Measurements from ENCODE around the gene NFASC.

Gene NFASC

DNA sequence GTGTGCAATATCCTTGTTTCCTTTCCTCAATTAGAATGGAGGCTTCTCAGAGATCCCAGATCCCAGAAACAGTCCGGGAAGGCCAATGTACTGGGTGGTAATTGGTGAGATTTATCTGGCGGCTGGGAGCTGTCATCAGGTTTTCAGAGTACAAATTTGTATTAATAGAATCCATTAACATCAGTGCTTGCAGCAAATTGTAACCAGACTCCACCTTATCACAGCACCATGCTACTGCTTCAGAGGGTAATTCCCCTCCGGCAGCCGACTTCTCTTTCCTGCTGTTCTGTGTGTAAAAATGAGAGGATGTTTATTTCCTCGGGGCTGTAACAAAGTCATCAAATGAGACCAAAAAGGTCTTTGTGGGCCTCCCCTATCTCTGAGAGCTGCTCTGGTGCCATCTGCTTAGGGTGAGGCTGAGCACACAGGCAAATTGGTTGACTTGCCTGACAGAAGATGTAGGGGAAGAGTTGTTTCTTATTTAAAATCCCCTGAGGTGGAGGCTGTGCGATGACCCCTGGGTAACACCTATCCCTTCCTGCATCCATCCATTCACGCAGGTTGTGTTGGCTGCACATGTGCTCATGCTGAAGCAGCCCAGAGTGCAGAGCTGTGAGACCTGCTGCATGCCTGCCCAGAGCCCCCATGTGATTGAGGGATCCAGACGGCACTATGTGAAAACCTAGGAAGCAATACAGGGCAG lies 19.2 kb downstream of the NFASC start:
- Histone ChIP-seq H3K36me3 (replicated peaks) (no peaks in the 10 kb centered on the region), H3K27me3 (replicated peaks) (no peaks in the 10 kb centered on the region), H3K27ac (no peak overlapping the region), H3K4me3 (ENCODE audit: low read depth, low read length) (no peak overlapping the region)
- TF ChIP-seq, protein P1, sequence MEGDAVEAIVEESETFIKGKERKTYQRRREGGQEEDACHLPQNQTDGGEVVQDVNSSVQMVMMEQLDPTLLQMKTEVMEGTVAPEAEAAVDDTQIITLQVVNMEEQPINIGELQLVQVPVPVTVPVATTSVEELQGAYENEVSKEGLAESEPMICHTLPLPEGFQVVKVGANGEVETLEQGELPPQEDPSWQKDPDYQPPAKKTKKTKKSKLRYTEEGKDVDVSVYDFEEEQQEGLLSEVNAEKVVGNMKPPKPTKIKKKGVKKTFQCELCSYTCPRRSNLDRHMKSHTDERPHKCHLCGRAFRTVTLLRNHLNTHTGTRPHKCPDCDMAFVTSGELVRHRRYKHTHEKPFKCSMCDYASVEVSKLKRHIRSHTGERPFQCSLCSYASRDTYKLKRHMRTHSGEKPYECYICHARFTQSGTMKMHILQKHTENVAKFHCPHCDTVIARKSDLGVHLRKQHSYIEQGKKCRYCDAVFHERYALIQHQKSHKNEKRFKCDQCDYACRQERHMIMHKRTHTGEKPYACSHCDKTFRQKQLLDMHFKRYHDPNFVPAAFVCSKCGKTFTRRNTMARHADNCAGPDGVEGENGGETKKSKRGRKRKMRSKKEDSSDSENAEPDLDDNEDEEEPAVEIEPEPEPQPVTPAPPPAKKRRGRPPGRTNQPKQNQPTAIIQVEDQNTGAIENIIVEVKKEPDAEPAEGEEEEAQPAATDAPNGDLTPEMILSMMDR (IDR thresholded peaks at IDR 0.05; ENCODE audit: low read depth, low read length, missing control alignments), result no peak
- DNase-seq, result no peak
- in situ Hi-C loops (cut with HindIII; ENCODE audit: low pct_ligation_motif_present, low sequenced_read_pairs), result no loop called here

- H3K36me3 ChIP-seq (replicated peaks), result no peaks in the 10 kb centered on the region
- in situ Hi-C loops (cut with HindIII; ENCODE audit: low pct_ligation_motif_present, low sequenced_read_pairs), result no loop called here
- H3K27me3 ChIP-seq (replicated peaks), result no peaks in the 10 kb centered on the region
- H3K4me3 ChIP-seq (ENCODE audit: low read depth, low read length), result no peak overlapping the region
- H3K27ac ChIP-seq, result no peak overlapping the region
- TF ChIP-seq, protein P1 (IDR thresholded peaks at IDR 0.05; ENCODE audit: low read depth, low read length, missing control alignments), result no peak
- no peak for DNase-seq
Measured at GRCh38 chr1:204891860-204892259, 21.2 kb downstream of the NFASC start.

GRCh38 chr1:204894031-204894430 lies 23.4 kb downstream of the NFASC start:
- no peak for DNase-seq
- no peaks in the 10 kb centered on the region for H3K27me3 ChIP-seq (replicated peaks)
- in situ Hi-C loops (cut with HindIII; ENCODE audit: low pct_ligation_motif_present, low sequenced_read_pairs), result no loop called here

GRCh38 chr1:204894606-204895005 lies 23.9 kb downstream of the NFASC start:
- no peak for DNase-seq
- TF ChIP-seq, protein P1 (IDR thresholded peaks at IDR 0.05; ENCODE audit: low read depth, low read length, missing control alignments), result no peak
- Histone ChIP-seq H3K27me3 (replicated peaks) (no peaks in the 10 kb centered on the region), H3K36me3 (replicated peaks) (no peaks in the 10 kb centered on the region), H3K27ac (no peak overlapping the region), H3K4me3 (ENCODE audit: low read depth, low read length) (no peak overlapping the region)
- in situ Hi-C loops (cut with HindIII; ENCODE audit: low pct_ligation_motif_present, low sequenced_read_pairs), result no loop called here

More at GRCh38 chr1:204894031-204894430, 23.4 kb downstream of the NFASC start:
- TF ChIP-seq, protein P1 (IDR thresholded peaks at IDR 0.05; ENCODE audit: low read depth, low read length, missing control alignments), result no peak
- Histone ChIP-seq H3K4me3 (ENCODE audit: low read depth, low read length) (no peak overlapping the region), H3K27ac (no peak overlapping the region), H3K36me3 (replicated peaks) (no peaks in the 10 kb centered on the region)

- H3K27me3 ChIP-seq (replicated peaks), result no peaks in the 10 kb centered on the region
- DNase-seq, result no peak
- no peak overlapping the region for H3K4me3 ChIP-seq (ENCODE audit: low read depth, low read length)
- no peak overlapping the region for H3K27ac ChIP-seq
- in situ Hi-C loops (cut with HindIII; ENCODE audit: low pct_ligation_motif_present, low sequenced_read_pairs), result no loop called here
- TF ChIP-seq, protein P1 (IDR thresholded peaks at IDR 0.05; ENCODE audit: low read depth, low read length, missing control alignments), result no peak
- no peaks in the 10 kb centered on the region for H3K36me3 ChIP-seq (replicated peaks)
Measured at GRCh38 chr1:204896023-204896422, 25.4 kb downstream of the NFASC start.

All from brain microvascular endothelial cell (primary cell).